Epithelial cell of proximal tubule (primary cell): ENCODE measurements around the gene DIPK2B. TPM values are rescaled to one million over a fixed set of nuclear protein-coding genes. Genes with fewer than 3 reads are reported as not detected.

Source experiments
- DNase-seq: peaks from one replicate; pipeline ENCODE4 v3.0.0-alpha.2; 2011; ENCODE audit warnings: low read depth
- H3K4me3 ChIP-seq: 2 replicates; pipeline ENCODE4 v1.5.1; 2011; ENCODE audit warnings: low read depth, mild to moderate bottlenecking, low read length
- CTCF ChIP-seq: conservative IDR thresholded peaks from 2 replicates; pipeline ENCODE4 v1.5.1; 2012; ENCODE audit warnings: low read depth, mild to moderate bottlenecking, low read length
- total RNA-seq: library from RNA; depleted of rRNA; stranded (reverse); fragments of >200 nt; gene quantifications from 2 replicates; pipeline ENCODE4 v1.2.3, GENCODE V29; 2015

DIPK2B gene
- total RNA-seq, 1 donor from 2014 or later = not detected

DNA sequence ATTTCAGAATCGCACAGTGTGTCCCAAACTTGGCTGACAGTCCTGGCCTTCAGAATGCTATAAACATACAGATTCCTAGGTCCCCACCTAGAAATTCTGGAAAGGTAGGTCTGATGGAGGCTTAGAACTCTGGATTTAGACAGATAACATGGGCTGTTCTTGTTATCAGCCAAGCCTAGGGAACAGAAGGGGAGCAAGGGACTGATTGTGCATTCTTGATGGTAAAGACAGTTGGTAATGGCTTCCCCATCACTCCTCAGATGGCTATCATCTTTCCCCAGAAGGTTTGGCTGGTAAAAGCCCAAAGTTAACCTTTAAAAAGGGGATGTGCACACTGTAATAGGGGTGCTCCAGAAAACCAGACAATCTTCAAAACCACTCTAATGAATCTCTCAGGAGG lies 35.7 kb downstream of the DIPK2B start:
- no peak overlapping the region for H3K4me3 ChIP-seq
- TF ChIP-seq CTCF = no peak

GRCh38 chrX:45164021-45164621 lies 36.6 kb downstream of the DIPK2B start:
- no peak for TF ChIP-seq CTCF
- no peak overlapping the region for H3K4me3 ChIP-seq
- DNase-seq = no peak

More for the DNA sequence above, 35.7 kb downstream of the DIPK2B start:
- no peak for DNase-seq

DNA sequence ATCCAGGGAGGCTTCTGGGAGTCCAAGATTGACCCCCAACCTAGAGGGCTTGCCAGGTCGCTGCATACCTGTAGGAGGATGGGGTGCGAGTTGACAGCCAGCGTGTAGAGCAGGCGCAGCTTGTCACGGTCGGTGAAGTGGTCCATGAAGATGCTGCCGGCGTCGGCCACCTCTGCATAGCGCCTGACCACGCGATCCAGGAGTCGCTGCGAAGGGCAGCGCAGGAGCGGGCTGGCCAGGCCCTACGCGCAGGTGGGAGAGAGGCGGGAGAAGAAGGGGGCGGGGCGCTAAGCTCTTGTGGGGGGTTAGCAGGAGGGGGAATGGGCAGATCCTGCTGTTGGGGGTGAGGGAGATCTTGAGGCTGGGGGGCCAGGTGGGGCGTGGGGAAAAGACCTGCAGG lies 43.0 kb downstream of the DIPK2B start:
- no peak for TF ChIP-seq CTCF
- H3K4me3 ChIP-seq = no peak overlapping the region
- no peak for DNase-seq

DNA sequence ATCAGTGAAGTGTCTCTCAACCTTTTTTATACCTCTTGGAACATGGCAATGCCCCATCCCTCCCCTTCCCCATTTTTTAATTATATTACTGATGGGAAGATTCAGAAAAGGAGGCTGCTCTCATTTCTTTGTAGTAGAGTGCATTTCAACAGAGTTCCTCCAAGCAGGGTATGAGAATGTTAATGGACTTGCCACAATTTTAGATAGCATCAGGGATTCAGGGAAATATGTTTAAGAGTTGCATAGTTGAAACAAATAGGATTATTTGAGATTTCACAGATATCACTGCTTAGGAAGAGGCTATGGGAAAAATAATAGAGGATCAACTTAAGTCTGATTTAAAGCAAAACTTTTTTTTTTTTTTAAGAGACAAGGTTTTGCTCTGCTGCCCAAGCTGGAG lies 46.2 kb downstream of the DIPK2B start:
- DNase-seq = no peak
- no peak for TF ChIP-seq CTCF
- no peak overlapping the region for H3K4me3 ChIP-seq

DNA sequence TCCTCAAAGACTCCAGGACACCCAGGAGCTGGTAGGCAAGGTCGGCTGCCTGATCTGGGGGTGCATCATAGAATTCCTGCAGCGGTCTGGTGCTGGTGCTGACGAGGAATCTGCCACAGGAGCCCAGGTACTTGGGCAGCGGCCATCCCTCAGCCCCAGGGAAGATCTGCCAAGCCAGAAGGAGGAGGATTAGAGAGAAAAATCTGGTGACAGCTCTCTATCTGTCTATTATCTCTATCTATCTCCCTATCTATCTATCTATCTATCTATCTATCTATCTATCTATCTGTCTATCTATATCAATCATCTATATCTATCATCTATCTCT lies 46.7 kb downstream of the DIPK2B start:
- DNase-seq = no peak
- no peak for TF ChIP-seq CTCF
- H3K4me3 ChIP-seq = no peak overlapping the region
